Ovary (tissue), 3 donors: ENCODE measurements around the gene RPS6KA5.

Experiments
- EP300 ChIP-seq: sonication (generic); formaldehyde crosslinking; IDR thresholded peaks from one replicate; pipeline ENCODE4 v1.6.1; 2017; ENCODE audit warnings: antibody characterized with exemption
- POLR2A ChIP-seq: fragments of 450-650 bp; IDR thresholded peaks from one replicate; pipeline ENCODE4 v1.6.1; 2017; ENCODE audit warnings: antibody characterized with exemption, mild to moderate bottlenecking, moderate library complexity
- TF ChIP-seq, protein P1 (sequence below), 3 donors: fragments of 450-650 bp in 2 of 3; fragments of 200-600 bp in 1 of 3; IDR thresholded peaks; one replicate each; pipeline versions ENCODE4 v1.5.1 to v1.8.0; 2016 to 2022; ENCODE audit warnings: antibody characterized with exemption in 3 of 3, mild to moderate bottlenecking in 1 of 3
- donor health status: DM: no; HTN: no; CAD: no.

DNA sequence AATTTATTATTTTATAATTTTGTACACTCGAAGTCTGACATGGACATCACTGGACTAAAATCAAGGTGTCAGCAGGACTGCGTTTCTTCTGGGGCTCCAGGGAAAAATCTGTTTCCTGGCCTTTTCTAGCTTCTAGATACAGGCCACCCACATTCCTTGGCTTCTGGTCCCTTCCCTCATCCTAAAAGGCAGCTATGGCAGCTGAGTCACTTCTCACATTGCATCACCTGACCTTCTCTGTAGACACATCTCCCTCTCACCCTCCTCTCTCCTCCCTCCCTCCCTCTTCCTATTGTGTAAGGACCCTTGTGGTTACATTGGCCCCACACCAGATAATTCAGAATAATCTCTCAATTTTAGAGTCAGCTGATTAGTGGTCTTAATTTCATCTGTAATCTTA, 92.4 kb downstream of the RPS6KA5 start:
- TF ChIP-seq, protein P1, sequence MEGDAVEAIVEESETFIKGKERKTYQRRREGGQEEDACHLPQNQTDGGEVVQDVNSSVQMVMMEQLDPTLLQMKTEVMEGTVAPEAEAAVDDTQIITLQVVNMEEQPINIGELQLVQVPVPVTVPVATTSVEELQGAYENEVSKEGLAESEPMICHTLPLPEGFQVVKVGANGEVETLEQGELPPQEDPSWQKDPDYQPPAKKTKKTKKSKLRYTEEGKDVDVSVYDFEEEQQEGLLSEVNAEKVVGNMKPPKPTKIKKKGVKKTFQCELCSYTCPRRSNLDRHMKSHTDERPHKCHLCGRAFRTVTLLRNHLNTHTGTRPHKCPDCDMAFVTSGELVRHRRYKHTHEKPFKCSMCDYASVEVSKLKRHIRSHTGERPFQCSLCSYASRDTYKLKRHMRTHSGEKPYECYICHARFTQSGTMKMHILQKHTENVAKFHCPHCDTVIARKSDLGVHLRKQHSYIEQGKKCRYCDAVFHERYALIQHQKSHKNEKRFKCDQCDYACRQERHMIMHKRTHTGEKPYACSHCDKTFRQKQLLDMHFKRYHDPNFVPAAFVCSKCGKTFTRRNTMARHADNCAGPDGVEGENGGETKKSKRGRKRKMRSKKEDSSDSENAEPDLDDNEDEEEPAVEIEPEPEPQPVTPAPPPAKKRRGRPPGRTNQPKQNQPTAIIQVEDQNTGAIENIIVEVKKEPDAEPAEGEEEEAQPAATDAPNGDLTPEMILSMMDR (IDR thresholded peaks at IDR 0.05): no peak
- TF ChIP-seq POLR2A (no peak), EP300 (no peak)
